WERI-Rb-1 (cell line): Measurements from ENCODE around the gene VWA5A.
"Not testable (repeated sequence)": the region's sequence is repeated elsewhere in the genome, so short reads cannot be mapped to it uniquely, and the experiment has no call there.

Source experiments
- DNase-seq: peaks from one replicate; pipeline ENCODE4 v3.0.0-alpha.2; 2020
- H3K27ac ChIP-seq: fragments of 250-450 bp; sonication (Bioruptor Pico); 2 replicates; pipeline ENCODE4 v1.5.1; 2020; ENCODE audit warnings: mild to moderate bottlenecking, moderate library complexity
- H3K27me3 ChIP-seq: fragments of 250-450 bp; sonication (Bioruptor Pico); 2 replicates; pipeline ENCODE4 v1.5.1; 2021; ENCODE audit warnings: mild to moderate bottlenecking, low read depth, moderate library complexity; ENCODE audit not compliant: insufficient read depth, severe bottlenecking
- H3K36me3 ChIP-seq: fragments of 250-450 bp; sonication (Bioruptor Pico); 2 replicates; pipeline ENCODE4 v1.5.1; 2020; ENCODE audit warnings: mild to moderate bottlenecking, moderate library complexity
- H3K4me3 ChIP-seq: 2 replicates; pipeline ENCODE4 v1.5.1; 2011; ENCODE audit warnings: low read depth, mild to moderate bottlenecking, control low read depth, low read length
- H3K9me3 ChIP-seq: fragments of 250-450 bp; sonication (Bioruptor Pico); 2 replicates; pipeline ENCODE4 v1.5.1; 2021; ENCODE audit warnings: mild to moderate bottlenecking, moderate library complexity; ENCODE audit not compliant: severe bottlenecking
- TF ChIP-seq, protein P1 (sequence below): IDR thresholded peaks from 2 replicates; pipeline ENCODE4 v1.5.1; 2011; ENCODE audit warnings: low read depth, mild to moderate bottlenecking, control low read depth, inconsistent platforms, low read length

Gene VWA5A

DNA sequence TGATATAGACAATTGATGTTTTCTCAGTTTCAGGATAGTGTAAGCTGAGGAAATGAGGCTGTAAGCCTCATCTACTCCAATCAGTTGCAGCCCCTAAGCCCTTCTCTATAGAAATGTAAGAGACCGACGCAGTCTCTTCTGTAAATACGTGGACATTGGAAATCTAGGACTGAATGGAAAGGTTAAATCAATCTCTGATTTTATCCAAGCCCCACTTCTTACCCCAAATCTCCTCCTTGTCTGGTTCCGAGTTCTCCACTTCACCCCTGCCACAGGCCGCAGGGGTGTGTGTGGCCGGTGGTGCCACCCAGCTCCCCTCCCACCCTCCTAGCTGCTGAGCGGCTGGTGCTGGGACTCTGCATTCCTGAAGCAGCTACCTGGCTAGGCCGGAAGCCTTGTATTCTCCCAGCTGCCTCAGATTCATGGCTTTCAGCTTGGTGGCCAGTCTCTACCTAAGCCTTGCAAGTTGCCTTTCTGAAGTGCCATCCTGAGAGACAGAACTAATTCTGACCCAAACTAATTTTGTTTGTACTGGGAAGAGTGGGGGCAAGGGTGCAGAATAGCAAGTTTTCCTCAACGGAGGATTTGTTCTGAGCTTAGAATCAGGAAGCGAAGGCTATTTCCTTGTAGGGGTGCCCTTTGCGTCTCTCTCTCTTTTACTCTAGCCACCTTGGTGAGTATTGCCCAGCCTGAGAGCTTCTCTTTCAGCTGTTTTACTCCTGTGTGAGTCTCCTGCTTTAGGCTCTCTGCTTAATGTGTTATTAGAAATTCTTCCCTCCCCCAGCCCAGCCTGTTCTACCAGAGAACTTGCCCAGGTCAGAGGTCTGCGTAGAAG is 749 bp downstream of the VWA5A start:
- no peak overlapping the region for H3K4me3 ChIP-seq
- no peak for DNase-seq
- H3K36me3 ChIP-seq: no peaks in the 10 kb centered on the region
- H3K27me3 ChIP-seq: no peaks in the 10 kb centered on the region
- H3K9me3 ChIP-seq: no peaks in the 10 kb centered on the region
- H3K27ac ChIP-seq: no peak overlapping the region
- TF ChIP-seq, protein P1, sequence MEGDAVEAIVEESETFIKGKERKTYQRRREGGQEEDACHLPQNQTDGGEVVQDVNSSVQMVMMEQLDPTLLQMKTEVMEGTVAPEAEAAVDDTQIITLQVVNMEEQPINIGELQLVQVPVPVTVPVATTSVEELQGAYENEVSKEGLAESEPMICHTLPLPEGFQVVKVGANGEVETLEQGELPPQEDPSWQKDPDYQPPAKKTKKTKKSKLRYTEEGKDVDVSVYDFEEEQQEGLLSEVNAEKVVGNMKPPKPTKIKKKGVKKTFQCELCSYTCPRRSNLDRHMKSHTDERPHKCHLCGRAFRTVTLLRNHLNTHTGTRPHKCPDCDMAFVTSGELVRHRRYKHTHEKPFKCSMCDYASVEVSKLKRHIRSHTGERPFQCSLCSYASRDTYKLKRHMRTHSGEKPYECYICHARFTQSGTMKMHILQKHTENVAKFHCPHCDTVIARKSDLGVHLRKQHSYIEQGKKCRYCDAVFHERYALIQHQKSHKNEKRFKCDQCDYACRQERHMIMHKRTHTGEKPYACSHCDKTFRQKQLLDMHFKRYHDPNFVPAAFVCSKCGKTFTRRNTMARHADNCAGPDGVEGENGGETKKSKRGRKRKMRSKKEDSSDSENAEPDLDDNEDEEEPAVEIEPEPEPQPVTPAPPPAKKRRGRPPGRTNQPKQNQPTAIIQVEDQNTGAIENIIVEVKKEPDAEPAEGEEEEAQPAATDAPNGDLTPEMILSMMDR: no peak

DNA sequence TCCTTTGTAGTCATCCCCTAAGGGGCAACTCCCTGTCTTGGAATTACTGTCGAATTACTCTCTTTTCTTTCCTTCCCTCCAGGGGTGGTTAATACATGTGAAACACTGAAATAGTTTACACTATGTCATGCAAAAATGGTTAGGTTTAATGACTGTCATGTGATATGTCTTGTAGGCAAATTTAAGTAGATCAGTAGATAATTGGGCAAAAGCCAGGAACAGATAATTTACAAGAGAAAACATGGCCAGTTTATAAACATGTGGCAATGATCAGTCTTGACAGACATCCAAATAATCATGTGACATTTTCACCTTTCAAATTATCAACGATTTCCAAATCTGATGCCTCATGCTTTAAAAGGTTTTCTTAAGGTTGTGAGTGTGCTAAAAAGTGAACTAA is 3.9 kb downstream of the VWA5A start:
- Histone ChIP-seq H3K9me3 (no peaks in the 10 kb centered on the region), H3K36me3 (no peaks in the 10 kb centered on the region), H3K27ac (no peak overlapping the region), H3K27me3 (no peaks in the 10 kb centered on the region), H3K4me3 (no peak overlapping the region)
- TF ChIP-seq, protein P1: no peak
- DNase-seq: no peak

DNA sequence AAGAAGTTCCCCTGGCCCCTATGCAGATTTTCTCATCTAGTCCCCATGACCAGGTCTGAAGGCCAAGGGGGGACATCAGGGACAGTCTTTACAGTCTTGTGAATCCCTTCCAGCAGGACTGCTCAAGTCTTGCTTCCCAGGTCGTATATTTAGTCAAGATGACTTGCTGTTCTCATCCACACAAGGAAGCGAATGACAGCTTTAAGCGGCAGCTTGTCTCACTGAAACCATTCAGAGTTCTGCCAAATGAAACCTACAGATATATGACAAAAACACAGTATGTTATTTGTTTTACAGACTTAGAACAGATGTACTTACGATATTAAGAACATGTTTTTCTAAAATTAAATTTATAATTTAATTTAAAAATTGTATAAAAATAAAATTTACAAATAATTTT is 5.6 kb downstream of the VWA5A start:
- Histone ChIP-seq H3K36me3 (no peaks in the 10 kb centered on the region), H3K9me3 (no peaks in the 10 kb centered on the region), H3K4me3 (no peak overlapping the region), H3K27me3 (no peaks in the 10 kb centered on the region), H3K27ac (no peak overlapping the region)
- TF ChIP-seq, protein P1: no peak
- DNase-seq: no peak

DNA sequence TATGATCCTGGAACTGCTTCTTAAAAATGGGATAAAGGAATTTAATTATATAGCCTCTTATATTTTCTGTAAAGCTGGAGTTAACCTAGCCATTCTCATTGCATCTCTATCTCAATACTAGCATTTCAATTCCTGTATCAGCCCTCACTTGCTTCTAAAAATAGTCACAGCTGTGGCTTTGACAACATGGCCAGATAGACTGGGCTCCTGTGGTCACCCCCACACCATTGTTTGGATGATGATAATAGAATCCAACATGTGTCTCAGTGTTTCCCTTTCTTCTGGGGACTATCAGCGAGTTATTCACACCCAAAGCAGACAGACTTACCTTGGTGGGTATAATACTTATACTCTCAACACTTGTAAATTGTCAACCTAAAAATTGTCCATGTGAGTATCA is 6.9 kb downstream of the VWA5A start:
- Histone ChIP-seq H3K9me3 (no peaks in the 10 kb centered on the region), H3K4me3 (no peak overlapping the region), H3K36me3 (no peaks in the 10 kb centered on the region), H3K27ac (no peak overlapping the region), H3K27me3 (no peaks in the 10 kb centered on the region)
- no peak for DNase-seq
- TF ChIP-seq, protein P1: no peak

DNA sequence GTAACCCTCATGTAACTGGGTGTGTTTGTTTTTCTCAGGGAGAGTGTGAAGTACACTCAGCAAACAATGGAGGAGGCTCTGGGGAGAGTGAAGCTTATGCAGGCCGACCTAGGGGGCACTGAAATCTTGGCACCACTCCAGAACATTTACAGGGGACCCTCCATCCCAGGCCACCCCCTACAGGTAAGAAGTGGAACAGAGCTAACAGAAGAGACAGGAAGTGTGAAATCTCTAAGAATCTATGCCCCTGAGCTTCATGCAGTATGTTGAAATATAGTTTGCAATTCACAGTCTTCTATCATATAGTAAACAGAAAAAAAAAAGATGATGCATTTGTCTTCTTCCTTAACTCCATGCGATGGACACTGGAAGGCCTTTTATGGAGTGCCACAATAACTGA is 8.4 kb downstream of the VWA5A start:
- Histone ChIP-seq H3K9me3 (no peaks in the 10 kb centered on the region), H3K27ac (no peak overlapping the region), H3K36me3 (no peaks in the 10 kb centered on the region), H3K4me3 (no peak overlapping the region), H3K27me3 (no peaks in the 10 kb centered on the region)
- TF ChIP-seq, protein P1: no peak
- DNase-seq: no peak

DNA sequence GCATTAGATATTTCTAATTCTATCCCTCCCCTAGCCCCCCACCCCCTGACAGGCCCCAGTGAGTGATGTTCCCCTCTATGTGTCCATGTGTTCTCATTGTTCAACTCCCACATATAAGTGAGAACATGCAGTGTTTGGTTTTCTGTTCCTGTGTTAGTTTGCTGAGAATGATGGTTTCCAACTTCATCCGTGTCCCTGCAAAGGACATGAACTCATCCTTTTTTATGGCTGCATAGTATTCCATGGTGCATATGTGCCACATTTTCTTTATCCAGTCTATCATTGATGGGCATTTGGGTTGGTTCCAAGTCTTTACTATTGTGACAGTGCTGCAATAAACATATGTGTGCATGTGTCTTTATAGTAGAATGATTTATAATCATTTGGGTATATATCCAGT is 11.9 kb downstream of the VWA5A start:
- not testable (repeated sequence) for H3K27ac ChIP-seq, H3K36me3 ChIP-seq, H3K27me3 ChIP-seq, H3K9me3 ChIP-seq, H3K4me3 ChIP-seq, DNase-seq
